ENCODE results near the gene SIRPA. TPM values are rescaled to one million over a fixed set of nuclear protein-coding genes. Genes with fewer than 3 reads are reported as not detected.

SIRPA gene
- total and polyA plus RNA-seq, 10 of the 15 experiments (the other 5 are each of a cell fraction or from before 2014, with no cell fraction given): 1.7 to 13.2 (median 5.0) TPM

- Histone ChIP-seq H3K79me2 (ENCODE audit: control insufficient read depth, insufficient read depth, low read length) (no peaks in the 10 kb centered on the region), H3K36me3 (ENCODE audit: control insufficient read depth in 2 of 2, insufficient read depth in 2 of 2, low read length in 1 of 2) (no peaks in the 10 kb centered on the region), H3K4me3 (no peak overlapping the region), H3K27ac (ENCODE audit: control insufficient read depth, insufficient read depth) (no peak overlapping the region), H3K9me3 (replicated peaks; ENCODE audit: control insufficient read depth, insufficient read depth, low read length) (no peaks in the 10 kb centered on the region), H3K4me2 (ENCODE audit: control insufficient read depth, insufficient read depth) (no peak overlapping the region), H3K4me1 (ENCODE audit: control insufficient read depth, insufficient read depth, low read length) (peaks cover 21% of the 10 kb centered on the region), H3K27me3 (replicated peaks in 1 of 2; ENCODE audit: control insufficient read depth in 2 of 2, insufficient read depth in 2 of 2, low read length in 1 of 2) (no peaks in the 10 kb centered on the region), H3K9ac (ENCODE audit: control insufficient read depth, insufficient read depth, low read length) (no peak overlapping the region), H4K20me1 (ENCODE audit: control insufficient read depth, insufficient read depth) (no peaks in the 10 kb centered on the region), H2AFZ (ENCODE audit: control insufficient read depth, low read depth, low read length) (no peak overlapping the region)
- ChIA-PET POLR2A (interaction anchor here (1.1 kb wide), 1 partner anchor 9 kb away, joined by 3 read pairs; no protein-coding TSS in a partner anchor), SMC1A (ENCODE audit: uncharacterized antibody, unreplicated experiment) (interaction anchor here (0.9 to 3.7 kb wide), 9 partner anchors 20 to 300 kb away, joined by 3 to 19 read pairs (median 3); no protein-coding TSS in a partner anchor), CTCF (interaction anchor here (0.8 to 4.1 kb wide), 4 partner anchors 68 to 335 kb away, joined by 3 to 27 read pairs (median 4); no protein-coding TSS in a partner anchor), RAD21 (ENCODE audit: unreplicated experiment) (interaction anchor here (1.1 to 3.8 kb wide), 4 partner anchors 17 to 95 kb away, joined by 3 to 25 read pairs (median 6); no protein-coding TSS in a partner anchor)
- intact Hi-C loops (cut with micrococcal nuclease; ENCODE audit: unreplicated experiment) (no loop called here), in situ Hi-C loops (cut with MboI) (no loop called here)
- ATAC-seq (peak; percentile 5; the same call in 2 of the 3 replicates), DNase-seq (ENCODE audit: low read depth, low spot score) (no peak), FAIRE-seq (no peak)
- 2% methylated on average over 3 of the region's 3 CpGs for WGBS (ENCODE audit: insufficient coverage, insufficient replicate concordance, low lambda C conversion rate, missing lambda C conversion rate)
- BruUV-seq (replicated peaks): no TSS peak
- TF ChIP-seq NR2C1 (IDR thresholded peaks at IDR 0.05): no peak
- no peak for TF ChIP-seq IRF3 (IDR thresholded peaks at IDR 0.05)
- TF ChIP-seq CHD1 (IDR thresholded peaks at IDR 0.05; ENCODE audit: low read depth, low read length): no peak
- no peak for TF ChIP-seq KLF5 (IDR thresholded peaks at IDR 0.05; ENCODE audit: partially characterized antibody)
- no peak for TF ChIP-seq STAT3 (IDR thresholded peaks at IDR 0.05; ENCODE audit: low read depth, low read length)
- TF ChIP-seq NR2C2 (IDR thresholded peaks at IDR 0.05; ENCODE audit: borderline replicate concordance, control insufficient read depth, insufficient read length, low read depth): no peak
- TF ChIP-seq RFX5 (IDR thresholded peaks at IDR 0.05; ENCODE audit: low read depth, low read length): no peak
- TF ChIP-seq, protein P1, sequence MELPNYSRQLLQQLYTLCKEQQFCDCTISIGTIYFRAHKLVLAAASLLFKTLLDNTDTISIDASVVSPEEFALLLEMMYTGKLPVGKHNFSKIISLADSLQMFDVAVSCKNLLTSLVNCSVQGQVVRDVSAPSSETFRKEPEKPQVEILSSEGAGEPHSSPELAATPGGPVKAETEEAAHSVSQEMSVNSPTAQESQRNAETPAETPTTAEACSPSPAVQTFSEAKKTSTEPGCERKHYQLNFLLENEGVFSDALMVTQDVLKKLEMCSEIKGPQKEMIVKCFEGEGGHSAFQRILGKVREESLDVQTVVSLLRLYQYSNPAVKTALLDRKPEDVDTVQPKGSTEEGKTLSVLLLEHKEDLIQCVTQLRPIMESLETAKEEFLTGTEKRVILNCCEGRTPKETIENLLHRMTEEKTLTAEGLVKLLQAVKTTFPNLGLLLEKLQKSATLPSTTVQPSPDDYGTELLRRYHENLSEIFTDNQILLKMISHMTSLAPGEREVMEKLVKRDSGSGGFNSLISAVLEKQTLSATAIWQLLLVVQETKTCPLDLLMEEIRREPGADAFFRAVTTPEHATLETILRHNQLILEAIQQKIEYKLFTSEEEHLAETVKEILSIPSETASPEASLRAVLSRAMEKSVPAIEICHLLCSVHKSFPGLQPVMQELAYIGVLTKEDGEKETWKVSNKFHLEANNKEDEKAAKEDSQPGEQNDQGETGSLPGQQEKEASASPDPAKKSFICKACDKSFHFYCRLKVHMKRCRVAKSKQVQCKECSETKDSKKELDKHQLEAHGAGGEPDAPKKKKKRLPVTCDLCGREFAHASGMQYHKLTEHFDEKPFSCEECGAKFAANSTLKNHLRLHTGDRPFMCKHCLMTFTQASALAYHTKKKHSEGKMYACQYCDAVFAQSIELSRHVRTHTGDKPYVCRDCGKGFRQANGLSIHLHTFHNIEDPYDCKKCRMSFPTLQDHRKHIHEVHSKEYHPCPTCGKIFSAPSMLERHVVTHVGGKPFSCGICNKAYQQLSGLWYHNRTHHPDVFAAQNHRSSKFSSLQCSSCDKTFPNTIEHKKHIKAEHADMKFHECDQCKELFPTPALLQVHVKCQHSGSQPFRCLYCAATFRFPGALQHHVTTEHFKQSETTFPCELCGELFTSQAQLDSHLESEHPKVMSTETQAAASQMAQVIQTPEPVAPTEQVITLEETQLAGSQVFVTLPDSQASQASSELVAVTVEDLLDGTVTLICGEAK (IDR thresholded peaks at IDR 0.05; ENCODE audit: borderline replicate concordance): no peak
Observed at GRCh38 chr20:1872459-1873097, 22.6 kb upstream of the SIRPA start.

All from GM12878 (cell line).